ENCODE measurements around the gene EYS. TPM values are rescaled to one million over a fixed set of nuclear protein-coding genes. Genes with fewer than 3 reads are reported as not detected.
"Not testable (repeated sequence)": the region's sequence is repeated elsewhere in the genome, so short reads cannot be mapped to it uniquely, and the experiment has no call there.

Gene EYS
- polyA plus RNA-seq, 1 experiment = not detected

GRCh38 chr6:65350530-65350929 lies 356.5 kb downstream of the EYS start:
- Histone ChIP-seq H3K27me3 (ENCODE audit: control insufficient read depth, insufficient read depth, low read length) (no peaks in the 10 kb centered on the region), H3K4me3 (ENCODE audit: low read depth, low read length) (no peak overlapping the region), H3K27ac (ENCODE audit: low read depth, low read length) (no peak overlapping the region), H3K9me3 (ENCODE audit: control insufficient read depth, insufficient read depth, low read length) (no peaks in the 10 kb centered on the region)
- POLR2A ChIA-PET = no interaction called here
- no peak for DNase-seq (ENCODE audit: low read depth, low spot score)
- CTCF ChIA-PET = no interaction called here
- TF ChIP-seq CTCF (IDR thresholded peaks at IDR 0.05; ENCODE audit: low read depth, low read length) = no peak

DNA sequence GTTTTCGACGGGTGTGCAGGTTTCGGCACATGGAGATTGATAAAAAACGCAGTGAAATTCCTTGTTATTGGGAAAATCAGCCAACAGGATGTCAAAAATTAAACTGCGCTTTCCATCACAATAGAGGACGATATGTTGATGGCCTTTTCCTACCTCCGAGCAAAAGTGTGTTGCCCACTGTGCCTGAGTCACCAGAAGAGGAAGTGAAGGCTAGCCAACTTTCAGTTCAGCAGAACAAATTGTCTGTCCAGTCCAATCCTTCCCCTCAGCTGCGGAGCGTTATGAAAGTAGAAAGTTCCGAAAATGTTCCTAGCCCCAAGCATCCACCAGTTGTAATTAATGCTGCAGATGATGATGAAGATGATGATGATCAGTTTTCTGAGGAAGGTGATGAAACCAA lies 404.4 kb downstream of the EYS start:
- POLR2A ChIA-PET = not testable (repeated sequence)

GRCh38 chr6:65299236-65299635 lies 407.8 kb downstream of the EYS start:
- ChIA-PET CTCF (no interaction called here), POLR2A (no interaction called here)
- no peaks in the 10 kb centered on the region for H3K27me3 ChIP-seq (ENCODE audit: control insufficient read depth, insufficient read depth, low read length)
- TF ChIP-seq CTCF (IDR thresholded peaks at IDR 0.05; ENCODE audit: low read depth, low read length) = no peak
- H3K27ac ChIP-seq (ENCODE audit: low read depth, low read length) = no peak overlapping the region
- H3K9me3 ChIP-seq (ENCODE audit: control insufficient read depth, insufficient read depth, low read length) = no peaks in the 10 kb centered on the region
- no peak for DNase-seq (ENCODE audit: low read depth, low spot score)
- no peak overlapping the region for H3K4me3 ChIP-seq (ENCODE audit: low read depth, low read length)

More for the DNA sequence above, 404.4 kb downstream of the EYS start:
- CTCF ChIA-PET; H3K9me3 ChIP-seq (ENCODE audit: control insufficient read depth, insufficient read depth, low read length); H3K4me3 ChIP-seq (ENCODE audit: low read depth, low read length); H3K27me3 ChIP-seq (ENCODE audit: control insufficient read depth, insufficient read depth, low read length); H3K27ac ChIP-seq (ENCODE audit: low read depth, low read length); DNase-seq (ENCODE audit: low read depth, low spot score): not testable (repeated sequence)

DNA sequence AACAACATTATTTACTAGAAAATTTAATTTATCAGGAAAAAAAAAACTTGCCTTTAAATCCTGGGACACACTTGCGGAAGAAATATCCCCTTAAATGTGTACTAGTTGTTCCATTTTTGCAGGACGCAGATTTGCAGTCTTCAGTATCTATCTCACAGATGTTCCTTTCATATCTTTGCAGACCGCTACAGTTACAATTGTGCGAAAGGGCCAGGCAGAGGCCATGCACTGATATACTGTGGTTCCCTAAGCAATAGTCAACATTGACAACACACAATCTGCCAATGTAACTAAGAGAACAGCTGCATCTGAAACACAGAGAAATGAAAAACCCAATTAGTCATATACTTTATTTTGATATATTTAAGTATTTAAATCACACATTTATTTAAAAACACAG lies 411.2 kb downstream of the EYS start:
- ChIA-PET POLR2A (no interaction called here), CTCF (no interaction called here)
- no peak for DNase-seq (ENCODE audit: low read depth, low spot score)
- no peaks in the 10 kb centered on the region for H3K27me3 ChIP-seq (ENCODE audit: control insufficient read depth, insufficient read depth, low read length)
- no peak overlapping the region for H3K27ac ChIP-seq (ENCODE audit: low read depth, low read length)
- TF ChIP-seq CTCF (IDR thresholded peaks at IDR 0.05; ENCODE audit: low read depth, low read length) = no peak
- no peak overlapping the region for H3K4me3 ChIP-seq (ENCODE audit: low read depth, low read length)
- no peaks in the 10 kb centered on the region for H3K9me3 ChIP-seq (ENCODE audit: control insufficient read depth, insufficient read depth, low read length)

GRCh38 chr6:65289491-65289890 lies 417.5 kb downstream of the EYS start:
- ChIA-PET CTCF (no interaction called here), POLR2A (no interaction called here)
- H3K27ac ChIP-seq (ENCODE audit: low read depth, low read length) = no peak overlapping the region
- TF ChIP-seq CTCF (IDR thresholded peaks at IDR 0.05; ENCODE audit: low read depth, low read length) = no peak
- H3K9me3 ChIP-seq (ENCODE audit: control insufficient read depth, insufficient read depth, low read length) = no peaks in the 10 kb centered on the region
- no peak for DNase-seq (ENCODE audit: low read depth, low spot score)
- no peaks in the 10 kb centered on the region for H3K27me3 ChIP-seq (ENCODE audit: control insufficient read depth, insufficient read depth, low read length)
- H3K4me3 ChIP-seq (ENCODE audit: low read depth, low read length) = no peak overlapping the region

DNA sequence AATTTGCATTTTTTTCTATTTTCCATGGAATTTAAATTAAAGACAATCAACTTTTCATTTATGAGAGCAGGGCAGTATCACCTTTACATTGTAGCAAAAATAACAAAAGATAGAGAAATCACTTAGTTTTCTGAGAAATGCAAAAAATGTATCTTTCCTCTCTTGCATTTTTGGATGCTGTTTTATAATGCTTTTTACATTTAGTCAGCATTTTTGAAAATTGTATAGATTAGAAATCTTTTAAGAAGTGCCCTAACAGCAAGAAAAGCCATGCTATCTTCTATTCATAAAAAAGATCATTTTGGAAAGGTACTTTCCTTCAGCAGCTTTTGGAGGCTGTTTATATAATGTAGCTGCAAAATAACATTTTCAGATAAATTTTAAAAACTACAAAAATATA lies 421.8 kb downstream of the EYS start:
- DNase-seq (ENCODE audit: low read depth, low spot score) = no peak
- H3K4me3 ChIP-seq (ENCODE audit: low read depth, low read length) = no peak overlapping the region
- CTCF ChIA-PET = interaction anchor here (0.6 kb wide), 1 partner anchor 498 kb away, joined by 3 read pairs; no protein-coding TSS in a partner anchor
- TF ChIP-seq CTCF (IDR thresholded peaks at IDR 0.05; ENCODE audit: low read depth, low read length) = no peak
- H3K9me3 ChIP-seq (ENCODE audit: control insufficient read depth, insufficient read depth, low read length) = no peaks in the 10 kb centered on the region
- H3K27ac ChIP-seq (ENCODE audit: low read depth, low read length) = no peak overlapping the region
- POLR2A ChIA-PET = no interaction called here
- no peaks in the 10 kb centered on the region for H3K27me3 ChIP-seq (ENCODE audit: control insufficient read depth, insufficient read depth, low read length)

Measured in AG04450 (cell line).